Activated CD8-positive, alpha-beta memory T cell treated with anti-CD3 and anti-CD28 coated beads for 4 hours (primary cell): ENCODE results near the gene FKBP2.

ENCODE experiments used
- DNase-seq, 2 donors: peaks; one replicate each; pipeline ENCODE4 v3.0.0-alpha.2; 2020; ENCODE audit warnings: low read depth in 2 of 2

The FKBP2 gene

GRCh38 chr11:64249038-64249437 is 8.1 kb downstream of the FKBP2 start:
- no peak for DNase-seq

GRCh38 chr11:64249563-64250414 is 8.9 kb downstream of the FKBP2 start:
- no peak for DNase-seq

- DNase-seq = no peak
Observed at GRCh38 chr11:64250415-64251015, 9.6 kb downstream of the FKBP2 start.

GRCh38 chr11:64251016-64251752 is 10.3 kb downstream of the FKBP2 start, which contains the start of gene PLCB3:
Gene PLCB3, plus strand, starts transcription at chr11:64251530. Its CDS starts 120 bp downstream, at chr11:64251650.
- DNase-seq = no peak

- no peak for DNase-seq
Observed at GRCh38 chr11:64251753-64252002, 10.8 kb downstream of the FKBP2 start.

- no peak for DNase-seq
Observed at GRCh38 chr11:64252003-64252872, 11.3 kb downstream of the FKBP2 start.

GRCh38 chr11:64253043-64253442 is 12.1 kb downstream of the FKBP2 start:
- no peak for DNase-seq

GRCh38 chr11:64253481-64253880 is 12.6 kb downstream of the FKBP2 start:
- no peak for DNase-seq

- no peak for DNase-seq
Observed at GRCh38 chr11:64254326-64254725, 13.4 kb downstream of the FKBP2 start.

GRCh38 chr11:64255135-64256128 is 14.5 kb downstream of the FKBP2 start:
- no peak for DNase-seq

GRCh38 chr11:64256300-64256699 is 15.4 kb downstream of the FKBP2 start:
- no peak for DNase-seq

GRCh38 chr11:64258356-64258755 is 17.5 kb downstream of the FKBP2 start:
- DNase-seq = no peak

- no peak for DNase-seq
Observed at GRCh38 chr11:64258946-64259532, 18.1 kb downstream of the FKBP2 start.

- no peak for DNase-seq
Observed at GRCh38 chr11:64259533-64260067, 18.7 kb downstream of the FKBP2 start.

- no peak for DNase-seq
Observed at GRCh38 chr11:64260147-64260708, 19.3 kb downstream of the FKBP2 start.

- no peak for DNase-seq
Observed at GRCh38 chr11:64261556-64262080, 20.7 kb downstream of the FKBP2 start.

GRCh38 chr11:64262271-64263002 is 21.5 kb downstream of the FKBP2 start:
- no peak for DNase-seq
